Stimulated activated CD4-positive, alpha-beta T cell treated with anti-CD3 and anti-CD28 coated beads, TNF-alpha, amount 100 ng/mL, for 1 hour (primary cell): ENCODE results near the gene ZCCHC14.
"Not testable (repeated sequence)": the region's sequence is repeated elsewhere in the genome, so short reads cannot be mapped to it uniquely, and the experiment has no call there.

ENCODE experiments used
- DNase-seq, 3 donors: peaks; one replicate each; pipeline ENCODE4 v3.0.0-alpha.2; 2020; ENCODE audit warnings: low read depth in 3 of 3, low spot score in 1 of 3

Gene ZCCHC14

DNA sequence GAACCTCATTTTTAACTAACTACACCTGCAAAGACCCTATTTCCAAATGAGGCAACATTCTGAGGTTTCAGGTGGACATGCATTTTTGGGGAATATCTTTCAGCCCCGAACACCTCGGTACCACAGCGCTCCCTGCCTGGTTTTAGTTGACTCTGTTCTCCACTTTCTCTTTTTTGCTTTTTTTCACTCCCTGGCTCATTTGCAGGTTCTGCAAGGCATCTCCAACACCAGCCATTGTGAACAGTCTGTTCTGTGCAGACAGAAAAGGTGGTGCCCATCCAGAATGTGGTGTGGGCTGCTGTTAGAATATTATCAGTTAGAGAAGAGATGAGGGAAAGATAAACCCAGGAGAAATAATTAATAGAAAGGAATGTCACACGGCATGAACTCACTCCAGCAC is 32.5 kb upstream of the ZCCHC14 start:
- no peak for DNase-seq

DNA sequence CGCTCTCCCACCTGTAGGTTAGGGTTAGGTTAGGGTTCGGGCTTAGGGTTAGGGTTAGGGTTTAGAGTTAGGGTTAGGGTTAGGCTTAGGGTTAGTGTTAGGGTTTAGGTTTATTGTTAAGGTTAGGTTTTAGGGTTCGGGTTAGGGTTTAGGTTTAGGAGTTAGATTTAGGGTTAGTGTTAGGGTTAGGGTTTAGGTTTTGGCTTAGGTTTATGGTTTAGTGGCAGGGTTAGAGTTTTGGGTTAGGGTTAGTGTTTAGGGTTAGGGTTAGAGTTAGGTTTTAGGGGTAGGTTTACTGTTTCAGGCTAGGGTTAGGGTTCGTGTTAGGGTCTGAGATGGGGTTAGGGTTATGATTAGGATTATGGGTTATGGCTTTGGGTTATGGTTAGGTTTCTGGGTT is 31.6 kb upstream of the ZCCHC14 start:
- no peak for DNase-seq

DNA sequence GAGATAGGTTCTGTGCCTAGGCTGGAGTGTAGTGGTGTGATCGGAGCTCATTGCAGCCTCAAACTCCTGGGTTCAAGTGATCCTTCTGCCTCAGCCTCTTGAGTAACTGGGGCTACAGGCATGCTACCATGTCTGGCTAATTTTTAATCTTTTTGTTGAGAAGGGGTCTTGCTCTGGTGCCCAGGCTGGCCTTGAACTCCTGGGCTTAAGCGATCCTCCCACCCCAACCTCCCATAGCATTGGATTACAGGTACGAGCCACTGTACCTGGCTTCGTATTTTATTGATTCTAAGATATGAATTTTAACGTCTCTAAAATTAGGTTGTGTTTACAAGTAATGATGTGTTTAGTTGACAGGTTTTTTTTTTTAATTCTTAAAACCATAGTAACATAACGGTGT is 30.8 kb upstream of the ZCCHC14 start:
- DNase-seq: not testable (repeated sequence)

DNA sequence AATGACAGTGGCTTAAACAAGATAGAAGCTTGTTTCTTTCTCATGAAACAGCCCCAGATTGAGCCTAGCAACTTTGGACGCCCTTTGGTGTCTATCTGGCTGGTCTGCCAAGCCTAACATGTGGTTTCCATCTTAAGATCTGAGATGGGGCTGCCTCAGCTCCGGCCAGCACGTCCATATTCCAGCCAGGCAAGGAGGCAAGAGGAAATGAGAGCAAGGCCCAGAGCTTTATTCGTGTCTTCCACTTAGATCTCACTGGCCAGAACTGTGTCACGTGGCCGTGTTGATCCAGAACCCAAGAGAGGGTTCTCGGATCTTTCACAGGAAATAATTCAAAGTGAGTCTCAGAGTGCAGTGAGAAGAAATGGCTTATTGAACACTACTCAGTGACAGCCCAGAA is 28.9 kb upstream of the ZCCHC14 start:
- DNase-seq: not testable (repeated sequence)

DNA sequence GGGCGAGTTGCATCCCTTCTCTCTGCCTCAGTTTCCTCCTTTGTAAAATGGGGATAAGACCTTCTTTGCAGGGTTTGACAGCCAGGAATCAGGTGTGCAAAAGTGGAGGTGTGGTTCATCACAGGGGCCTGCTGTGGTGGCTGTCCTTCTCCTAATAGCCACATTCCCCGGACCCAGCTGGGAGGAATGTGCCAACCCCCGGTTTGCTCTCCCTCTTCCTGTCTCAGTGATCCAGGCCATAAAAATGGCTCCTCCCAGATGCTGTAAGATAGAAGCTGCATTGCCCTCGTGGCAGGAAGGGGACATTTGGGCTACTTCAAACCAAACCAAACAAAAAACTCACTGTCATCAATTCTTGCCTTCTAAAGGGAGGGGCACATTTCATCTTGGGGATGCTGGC is 26.3 kb upstream of the ZCCHC14 start:
- not testable (repeated sequence) for DNase-seq

DNA sequence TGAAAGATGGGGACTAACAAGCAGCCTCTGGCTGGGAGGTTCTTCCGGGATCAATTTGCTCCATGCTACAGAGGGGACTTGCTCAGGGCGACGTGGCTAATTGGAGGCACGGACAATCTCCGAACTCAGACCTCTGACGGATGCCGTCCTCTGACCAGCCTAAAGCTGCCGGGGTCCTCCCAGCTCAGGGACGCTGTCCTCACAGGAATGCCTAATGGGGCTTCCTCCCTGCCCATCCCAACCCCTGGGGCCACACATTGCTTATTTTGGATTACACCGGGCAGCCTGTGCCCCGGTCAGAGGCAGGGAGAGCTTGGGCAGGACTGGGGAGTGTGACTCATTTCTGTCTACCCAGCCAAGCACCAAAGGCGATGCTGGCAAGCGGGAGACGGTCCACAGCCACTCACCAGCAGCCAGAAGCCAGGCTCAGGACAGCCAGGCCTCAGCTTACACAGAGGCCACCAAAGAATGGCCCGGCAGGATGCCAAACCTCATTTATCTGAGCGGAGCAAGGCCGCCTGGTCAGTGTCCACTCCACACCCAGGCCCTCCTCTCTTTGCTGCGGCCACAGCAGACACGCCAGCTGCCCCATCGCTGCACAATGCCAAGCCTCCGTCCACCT is 25.7 kb upstream of the ZCCHC14 start:
- not testable (repeated sequence) for DNase-seq

DNA sequence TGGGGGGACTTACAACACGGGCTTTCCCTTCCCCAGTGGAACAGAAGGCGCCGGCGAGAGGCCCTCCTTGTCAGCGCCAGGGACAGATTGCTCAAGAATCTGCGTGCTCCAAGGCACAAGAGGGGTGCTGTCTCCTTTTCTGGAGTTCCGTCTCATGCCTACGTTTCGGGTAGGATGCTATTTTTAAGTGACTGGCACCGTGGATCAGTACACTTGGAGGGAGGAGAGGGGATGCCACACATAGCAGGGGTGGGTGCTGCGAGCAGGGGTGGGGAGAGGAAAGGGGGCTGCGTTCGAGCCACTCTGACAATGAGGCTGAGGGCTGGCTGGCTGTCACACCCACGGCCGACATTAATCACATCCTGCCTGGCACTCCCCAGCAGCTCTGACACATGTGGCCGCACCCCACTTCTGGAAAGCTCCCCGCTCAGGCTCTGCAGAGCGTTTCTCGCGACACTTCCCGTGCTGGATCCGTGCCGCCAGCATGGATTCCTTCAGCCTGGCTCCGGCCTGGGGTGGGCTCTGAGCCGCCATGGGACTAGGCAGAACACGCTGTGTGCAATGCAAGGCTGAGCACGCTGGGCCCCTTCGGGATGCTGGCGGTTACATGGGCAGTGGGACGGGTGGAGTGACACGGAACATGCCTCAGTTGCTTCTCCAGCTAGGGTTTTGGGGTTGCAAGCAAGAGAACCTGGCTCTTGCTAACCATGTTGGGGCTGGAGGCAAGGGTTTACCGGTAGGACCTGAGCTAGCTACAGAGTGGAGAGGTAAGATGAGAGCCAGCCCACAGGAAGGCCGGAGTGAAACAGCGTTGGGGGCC is 25.0 kb upstream of the ZCCHC14 start:
- DNase-seq: not testable (repeated sequence)

DNA sequence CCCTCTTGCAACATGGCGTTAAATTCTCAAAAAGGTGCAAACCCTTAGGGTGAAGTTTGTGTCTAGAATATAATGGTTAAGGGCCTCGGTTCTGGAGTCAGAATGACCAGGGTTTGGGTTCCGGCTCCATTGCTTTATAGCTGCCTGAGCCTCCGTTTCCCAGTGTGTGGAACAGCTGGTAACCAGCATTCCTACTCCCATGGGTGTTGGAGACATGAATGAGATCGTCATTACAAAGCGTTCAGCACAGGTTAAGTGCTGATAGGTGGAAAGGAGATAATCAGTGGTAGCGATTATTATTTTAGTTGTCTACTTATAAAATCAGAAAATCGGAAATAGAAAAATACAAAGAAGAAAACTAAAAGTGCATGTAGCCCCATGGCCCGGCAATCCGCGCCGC is 23.5 kb upstream of the ZCCHC14 start:
- no peak for DNase-seq

DNA sequence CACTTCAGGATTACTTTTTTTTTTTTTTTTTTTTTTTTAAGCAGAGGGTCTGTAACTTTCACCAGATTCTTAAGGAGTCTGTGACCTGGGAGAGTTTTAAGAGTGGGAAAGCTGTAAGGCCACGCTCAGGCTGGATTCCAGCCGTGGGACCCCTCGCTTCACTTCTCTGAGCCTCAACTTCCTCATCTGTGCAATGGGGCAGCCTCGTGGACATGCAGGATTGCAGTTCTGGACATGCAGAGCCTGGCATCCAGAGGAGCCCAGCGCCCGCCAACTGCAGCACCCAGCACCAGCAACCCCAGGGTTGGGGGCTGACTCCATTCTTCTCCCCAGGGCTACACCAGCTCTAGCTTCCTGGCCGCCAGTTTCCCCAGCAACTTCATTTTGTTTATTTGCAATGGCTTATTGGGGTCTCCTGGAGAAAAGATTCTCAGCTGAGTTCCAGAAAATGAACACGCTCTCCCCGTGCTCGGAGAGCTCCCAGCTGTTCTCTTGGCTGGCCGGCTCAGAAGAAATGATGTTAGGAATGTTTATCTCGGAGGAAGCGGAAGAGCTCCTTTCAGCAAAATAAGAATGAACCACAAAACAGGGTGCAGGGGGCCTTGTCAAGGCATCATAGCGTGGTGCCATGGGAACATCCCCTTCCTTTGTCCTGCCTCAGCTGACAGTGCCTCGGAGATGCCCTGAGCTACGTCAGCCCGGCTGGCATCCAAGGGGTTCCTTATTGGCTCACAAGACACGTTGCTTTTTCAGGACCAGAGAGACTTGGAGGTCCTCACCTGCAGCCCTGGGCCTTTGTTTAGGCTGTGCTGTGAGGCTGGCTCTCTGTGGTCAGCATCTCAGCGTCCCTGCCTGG is 22.9 kb upstream of the ZCCHC14 start:
- DNase-seq: no peak

DNA sequence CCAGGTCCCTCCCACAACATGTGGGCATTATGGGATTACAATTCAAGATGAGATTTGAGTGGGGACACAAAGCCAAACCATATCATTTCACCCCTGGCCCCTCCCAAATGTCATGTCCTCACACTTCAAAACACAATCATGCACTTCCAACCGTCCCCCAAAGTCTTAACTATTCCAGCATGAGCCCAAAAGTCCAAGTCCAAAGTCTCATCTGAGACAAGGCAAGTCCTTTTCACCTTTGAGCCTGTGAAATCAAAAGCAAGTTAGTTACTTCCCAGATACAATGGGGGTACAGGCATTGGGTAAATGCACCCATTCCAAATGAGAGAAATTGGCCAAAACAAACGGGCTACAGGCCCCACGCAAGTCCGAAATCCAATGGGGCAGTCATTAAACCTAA is 17.0 kb upstream of the ZCCHC14 start:
- not testable (repeated sequence) for DNase-seq

DNA sequence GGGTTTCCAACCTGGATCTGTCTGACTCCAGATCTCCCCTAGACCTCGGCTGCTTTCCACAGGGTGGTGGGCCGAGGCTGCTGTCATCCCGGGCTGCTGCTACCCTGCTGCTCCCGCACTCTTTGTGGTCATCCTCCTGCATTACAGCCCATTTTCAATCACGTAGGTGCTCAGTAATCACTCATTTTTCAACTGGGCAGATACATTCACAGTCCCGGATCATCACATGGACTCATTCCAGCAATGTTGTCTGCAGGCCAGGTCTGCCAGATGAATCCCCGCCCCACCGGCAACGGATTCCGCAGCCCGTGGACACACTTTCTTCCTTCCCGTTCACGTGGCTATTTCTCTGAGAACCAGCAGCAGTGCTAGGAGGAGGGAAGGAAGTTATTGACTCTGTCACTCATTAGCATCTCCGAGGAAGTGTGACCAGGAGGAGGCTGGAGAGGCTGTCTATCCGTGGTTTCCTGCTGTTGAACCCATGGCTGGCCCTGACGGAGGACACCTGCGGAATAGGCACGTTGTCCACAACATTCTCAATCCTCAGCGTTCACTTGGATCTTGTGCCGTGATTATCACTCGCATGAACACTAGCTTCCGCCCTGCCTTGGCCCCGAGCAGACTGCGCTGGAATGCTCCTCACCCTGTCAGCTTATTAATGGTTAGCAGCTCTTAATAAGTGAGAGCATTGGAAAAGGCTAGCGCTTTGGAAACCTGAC is 14.7 kb upstream of the ZCCHC14 start:
- no peak for DNase-seq

DNA sequence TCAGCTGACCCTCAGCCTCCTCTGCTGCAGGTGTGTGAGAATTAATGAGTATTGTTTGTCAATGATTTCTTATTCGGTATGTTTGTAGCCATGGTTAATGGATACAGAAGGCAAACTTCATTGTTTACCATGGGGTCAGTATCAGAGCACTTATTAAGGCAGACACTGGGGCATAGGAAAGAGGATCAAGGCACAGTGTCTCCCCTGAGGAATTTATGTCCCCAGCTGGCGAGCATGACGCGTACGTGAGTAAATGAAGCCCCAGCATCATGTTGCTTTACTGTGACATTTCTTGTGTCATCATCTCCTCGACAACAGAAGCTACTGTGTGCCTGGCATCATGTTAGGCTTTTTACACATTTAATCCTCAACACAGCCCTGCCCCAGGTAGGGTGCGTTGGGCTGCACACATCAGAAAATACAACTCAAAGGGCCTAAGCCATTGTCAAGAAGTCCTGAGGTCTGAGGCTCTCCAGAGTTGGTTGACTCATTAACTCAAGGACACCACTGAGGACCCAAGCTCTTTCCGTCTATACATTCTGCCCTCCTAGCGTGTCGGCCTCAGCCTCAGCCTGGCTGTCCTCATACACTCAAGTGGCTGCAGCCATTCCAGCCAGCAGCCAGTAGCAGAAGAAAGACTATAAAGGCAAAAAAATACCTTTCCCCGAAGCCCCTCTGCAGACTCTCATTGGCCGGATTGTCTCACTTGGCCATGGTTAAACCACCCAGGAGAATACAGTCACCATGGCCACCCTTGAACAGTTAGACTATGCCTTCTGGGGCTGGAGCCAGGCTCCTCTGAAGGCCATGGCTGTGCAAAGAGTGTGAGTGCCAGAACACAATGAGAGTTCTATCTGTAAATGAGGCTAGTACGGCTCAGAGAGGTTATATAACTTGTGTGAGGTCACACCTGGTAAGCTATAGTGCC is 13.9 kb upstream of the ZCCHC14 start:
- no peak for DNase-seq

DNA sequence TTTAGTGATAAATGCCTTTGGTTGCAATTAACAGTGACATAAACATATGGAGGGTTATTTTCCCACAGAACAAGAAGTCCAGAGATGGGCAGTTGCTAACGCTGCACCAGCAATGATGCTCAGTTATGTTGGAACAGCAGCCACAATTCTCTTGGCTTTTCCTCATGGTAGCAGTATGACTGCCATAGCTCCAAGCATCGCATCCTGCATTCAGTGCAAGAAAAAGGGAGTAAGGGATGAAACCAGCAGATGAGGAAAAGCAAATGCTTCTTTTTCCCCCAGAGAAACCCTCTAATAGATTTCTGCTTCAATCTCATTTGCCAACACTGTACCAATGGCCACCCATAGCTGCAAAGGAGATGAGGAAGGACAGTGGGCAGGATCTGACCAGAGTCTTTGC is 13.0 kb upstream of the ZCCHC14 start:
- no peak for DNase-seq

DNA sequence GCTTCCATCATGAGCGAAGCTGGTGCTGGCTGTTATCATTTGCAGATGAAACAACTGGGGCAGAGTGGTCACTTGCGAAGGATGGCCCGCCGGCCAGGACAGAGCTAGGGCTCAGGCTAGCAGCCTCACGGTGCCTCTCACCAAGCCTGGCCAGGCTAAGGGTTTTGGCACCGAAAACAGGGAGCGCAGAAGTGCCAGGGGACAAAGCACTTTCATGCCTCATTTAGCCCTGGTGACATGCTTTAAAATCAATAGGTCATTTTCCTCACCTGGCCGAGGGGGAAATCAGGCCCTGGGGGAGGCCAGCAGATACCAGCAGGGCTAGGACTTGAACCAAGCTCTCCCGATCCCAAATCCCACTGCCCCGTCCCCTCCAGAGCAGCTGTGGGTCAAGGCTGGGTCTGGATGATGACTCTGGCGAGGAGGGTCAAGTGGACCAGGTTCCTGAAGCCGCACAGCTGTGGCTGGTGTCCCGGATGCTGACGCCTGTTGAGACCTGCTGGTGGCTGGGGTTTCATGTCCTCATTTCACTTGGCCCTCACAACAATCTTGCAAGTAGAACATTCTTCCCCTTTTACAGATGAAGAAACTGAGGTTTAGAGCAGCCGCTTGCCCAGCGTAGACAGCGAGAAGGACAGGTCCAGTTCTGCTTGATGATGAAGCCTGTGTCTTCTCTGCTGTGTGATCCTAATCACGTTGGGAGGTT is 10.6 kb upstream of the ZCCHC14 start:
- DNase-seq: not testable (repeated sequence)

DNA sequence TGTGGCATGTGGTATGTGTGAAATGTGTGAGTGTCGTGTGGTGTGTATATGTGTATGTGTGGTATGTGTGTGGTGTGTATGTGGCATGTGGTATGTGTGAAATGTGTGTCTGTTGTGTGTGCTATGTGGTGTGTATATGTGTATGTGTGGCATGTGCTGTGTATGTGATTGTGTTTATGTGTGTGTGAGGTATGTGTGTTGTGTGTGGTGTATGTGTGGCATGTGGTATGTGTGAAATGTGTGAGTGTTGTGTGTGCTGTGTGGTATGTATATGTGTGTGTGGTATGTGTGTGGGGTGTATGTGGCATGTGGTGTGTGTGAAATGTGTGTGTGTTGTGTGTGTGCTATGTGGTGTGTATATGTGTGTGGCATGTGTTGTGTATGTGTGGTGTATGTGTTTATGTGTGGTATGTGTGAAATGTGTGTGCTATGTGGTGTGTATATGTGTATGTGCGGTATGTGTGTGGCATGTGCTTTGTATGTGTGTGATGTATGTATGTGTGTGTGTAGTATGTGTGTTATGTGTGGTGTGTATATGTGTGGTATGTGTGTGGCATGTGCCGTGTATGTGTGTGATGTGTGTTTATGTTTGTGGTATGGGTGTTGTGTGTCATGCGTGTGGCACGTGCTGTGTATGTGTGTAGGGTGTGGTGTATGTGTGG is 9.6 kb upstream of the ZCCHC14 start:
- no peak for DNase-seq

DNA sequence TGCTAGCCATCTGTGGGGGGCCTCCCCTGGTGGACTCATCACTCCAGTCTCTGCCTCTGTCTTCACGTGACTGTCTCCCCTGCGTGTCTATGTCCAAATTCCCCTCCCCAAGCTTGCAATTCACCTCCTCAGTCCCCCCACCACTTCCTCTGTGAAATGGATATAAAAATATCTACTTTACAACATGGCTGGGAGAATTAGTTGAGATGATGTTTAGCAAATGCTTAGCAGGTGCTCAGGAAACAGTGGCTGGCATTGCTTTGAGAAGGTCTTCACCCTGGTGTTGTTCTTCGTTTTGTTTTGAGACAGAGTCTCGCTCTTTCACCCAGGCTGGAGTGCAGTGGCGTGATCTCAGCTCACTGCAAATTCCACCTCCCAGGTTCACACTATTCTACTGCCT is 8.3 kb upstream of the ZCCHC14 start:
- no peak for DNase-seq

DNA sequence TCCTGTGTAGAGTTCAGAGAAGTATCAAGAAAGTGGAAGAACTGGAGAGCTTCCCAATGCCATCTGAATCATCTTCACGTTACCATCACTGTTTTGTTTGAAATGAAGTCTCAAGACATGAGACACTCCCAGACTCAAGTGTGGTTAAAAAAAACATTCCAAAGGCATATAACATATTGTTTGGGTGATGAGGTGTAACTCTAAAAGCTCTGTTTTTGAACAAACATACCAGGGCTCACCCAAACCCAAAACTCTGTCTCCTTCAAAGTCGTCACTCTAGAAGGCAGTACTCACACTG is 6.3 kb upstream of the ZCCHC14 start:
- DNase-seq: no peak

DNA sequence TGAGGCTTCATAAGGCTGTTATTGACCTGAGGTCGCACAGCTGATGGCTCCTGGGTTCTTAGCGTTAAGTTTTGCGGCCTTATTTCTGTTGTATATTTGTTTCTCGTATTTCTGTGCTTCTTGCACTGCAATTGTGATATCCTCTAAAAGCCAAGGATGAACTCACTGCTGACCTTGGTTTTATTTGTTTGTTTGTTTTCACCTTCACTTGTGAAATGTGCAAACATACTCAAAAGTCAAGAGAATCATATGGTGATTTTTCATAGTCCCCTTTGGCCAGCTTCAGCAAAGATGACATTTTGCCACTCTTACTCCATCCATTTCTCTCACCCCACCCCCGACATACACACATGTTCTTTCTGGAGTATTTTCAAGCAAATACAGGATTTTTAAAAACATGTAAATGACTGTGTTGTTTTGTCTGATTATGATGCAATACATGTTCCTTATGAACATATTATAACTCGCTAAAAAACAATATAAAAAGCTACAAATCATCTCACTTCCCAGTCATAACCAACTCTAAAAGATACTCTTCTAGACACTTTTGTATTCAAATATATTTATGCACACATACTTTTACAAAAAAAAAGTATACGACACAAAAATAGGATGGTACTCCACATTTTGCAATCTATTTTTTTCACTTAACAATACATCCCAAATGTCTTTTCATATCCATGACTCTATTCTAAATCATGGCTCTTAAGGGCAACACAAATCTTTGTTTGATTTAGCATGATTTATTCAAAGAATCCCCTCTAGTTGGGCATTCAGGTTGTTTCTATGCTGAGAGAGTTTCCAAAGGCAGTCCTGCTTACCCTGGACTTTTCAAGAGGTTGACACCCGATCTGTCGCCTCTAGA is 5.7 kb upstream of the ZCCHC14 start:
- no peak for DNase-seq
